ENCODE data around the gene ZNF418.

GRCh38 chr19:57887195-57887941 is 47.8 kb downstream of the ZNF418 start:
- TF ChIP-seq, protein P1, sequence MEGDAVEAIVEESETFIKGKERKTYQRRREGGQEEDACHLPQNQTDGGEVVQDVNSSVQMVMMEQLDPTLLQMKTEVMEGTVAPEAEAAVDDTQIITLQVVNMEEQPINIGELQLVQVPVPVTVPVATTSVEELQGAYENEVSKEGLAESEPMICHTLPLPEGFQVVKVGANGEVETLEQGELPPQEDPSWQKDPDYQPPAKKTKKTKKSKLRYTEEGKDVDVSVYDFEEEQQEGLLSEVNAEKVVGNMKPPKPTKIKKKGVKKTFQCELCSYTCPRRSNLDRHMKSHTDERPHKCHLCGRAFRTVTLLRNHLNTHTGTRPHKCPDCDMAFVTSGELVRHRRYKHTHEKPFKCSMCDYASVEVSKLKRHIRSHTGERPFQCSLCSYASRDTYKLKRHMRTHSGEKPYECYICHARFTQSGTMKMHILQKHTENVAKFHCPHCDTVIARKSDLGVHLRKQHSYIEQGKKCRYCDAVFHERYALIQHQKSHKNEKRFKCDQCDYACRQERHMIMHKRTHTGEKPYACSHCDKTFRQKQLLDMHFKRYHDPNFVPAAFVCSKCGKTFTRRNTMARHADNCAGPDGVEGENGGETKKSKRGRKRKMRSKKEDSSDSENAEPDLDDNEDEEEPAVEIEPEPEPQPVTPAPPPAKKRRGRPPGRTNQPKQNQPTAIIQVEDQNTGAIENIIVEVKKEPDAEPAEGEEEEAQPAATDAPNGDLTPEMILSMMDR (IDR thresholded peaks at IDR 0.05) = no peak
- TF ChIP-seq EZH2 (IDR thresholded peaks at IDR 0.05; ENCODE audit: borderline replicate concordance, insufficient read depth, low read depth, low read length, poor library complexity, severe bottlenecking) = no peak
